ENCODE data around the gene TIA1. TPM values are rescaled to one million over a fixed set of nuclear protein-coding genes. Genes with fewer than 3 reads are reported as not detected.
"Not testable (repeated sequence)": the region's sequence is repeated elsewhere in the genome, so short reads cannot be mapped to it uniquely, and the experiment has no call there.

TIA1 gene
- total RNA-seq, 2 experiments from 2014 or later: 121 to 129 TPM

DNA sequence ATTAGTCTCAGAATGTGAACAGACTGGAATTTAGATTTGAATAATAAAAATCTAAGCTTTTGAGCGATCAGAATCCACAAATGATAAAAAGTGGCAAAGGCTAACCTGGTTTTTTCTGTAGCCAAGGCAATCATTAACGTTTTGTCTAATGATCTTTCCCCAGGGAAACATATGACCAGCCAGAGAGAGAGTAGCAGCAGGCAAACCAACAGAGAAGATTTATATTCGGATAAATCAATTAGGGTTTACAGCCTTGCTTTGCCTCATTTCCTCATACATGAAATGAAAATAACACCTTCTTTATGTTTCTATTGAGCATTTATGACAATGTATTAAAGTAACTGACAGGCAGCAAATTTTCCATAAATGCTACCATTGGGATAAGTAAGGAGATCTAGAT, 14.5 kb downstream of the TIA1 start:
- BruUV-seq (replicated peaks): no TSS peak
- H3K36me3 ChIP-seq (ENCODE audit: insufficient read depth, low read length): peaks cover 90% of the 10 kb centered on the region
- no peak overlapping the region for H3K4me2 ChIP-seq (ENCODE audit: low read length)
- no peak overlapping the region for H2AFZ ChIP-seq (ENCODE audit: low read length)
- no peaks in the 10 kb centered on the region for H3K9me3 ChIP-seq (ENCODE audit: low read length)
- TF ChIP-seq CTCF (conservative IDR thresholded peaks at IDR 0.05; ENCODE audit: low read length): no peak
- TF ChIP-seq EZH2phosphoT487 (IDR thresholded peaks at IDR 0.05; ENCODE audit: borderline replicate concordance, low read depth, low read length): no peak
- H3K79me2 ChIP-seq (ENCODE audit: insufficient read depth, low read depth, low read length): peaks cover 34% of the 10 kb centered on the region
- ChIA-PET POLR2A (no interaction called here), CTCF (ENCODE audit: unreplicated experiment) (no interaction called here)
- intact Hi-C loops (cut with micrococcal nuclease; ENCODE audit: unreplicated experiment): no loop called here
- H3K9me2 ChIP-seq (ENCODE audit: insufficient read depth, low read length): no peaks in the 10 kb centered on the region
- H3K27ac ChIP-seq (ENCODE audit: low read depth, low read length, poor library complexity, severe bottlenecking): no peak overlapping the region
- no peaks in the 10 kb centered on the region for H3K4me1 ChIP-seq (ENCODE audit: insufficient read depth, low read length, poor library complexity, severe bottlenecking)
- no peak for DNase-seq (ENCODE audit: low spot score)
- H4K20me1 ChIP-seq (ENCODE audit: insufficient read depth, low read length): no peaks in the 10 kb centered on the region
- no peak overlapping the region for H3K4me3 ChIP-seq (ENCODE audit: low read depth, low read length, poor library complexity, severe bottlenecking)

DNA sequence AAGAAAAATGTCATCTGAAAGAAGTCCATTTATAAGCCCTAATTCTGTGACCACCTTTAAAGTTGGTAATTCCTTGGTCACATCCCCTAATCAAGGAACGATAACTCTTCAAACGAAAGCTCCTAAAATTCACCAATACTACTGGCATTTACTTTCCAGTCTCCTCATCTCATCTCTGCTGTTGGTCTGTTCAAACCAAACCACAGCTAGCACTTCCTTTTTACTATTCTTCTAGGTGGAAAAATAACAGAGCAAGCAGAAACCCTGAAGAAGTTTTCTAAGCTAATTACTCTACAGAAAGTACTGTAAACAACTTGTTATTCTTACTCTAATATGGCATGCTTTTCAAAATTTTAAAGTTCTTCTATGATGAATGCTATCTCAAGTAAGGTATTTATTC, 21.6 kb downstream of the TIA1 start:
- TF ChIP-seq EZH2phosphoT487 (IDR thresholded peaks at IDR 0.05; ENCODE audit: borderline replicate concordance, low read depth, low read length) (no peak), CTCF (conservative IDR thresholded peaks at IDR 0.05; ENCODE audit: low read length) (no peak)
- Histone ChIP-seq H3K9me3 (ENCODE audit: low read length) (no peaks in the 10 kb centered on the region), H3K79me2 (ENCODE audit: insufficient read depth, low read depth, low read length) (no peaks in the 10 kb centered on the region), H3K4me1 (ENCODE audit: insufficient read depth, low read length, poor library complexity, severe bottlenecking) (no peaks in the 10 kb centered on the region), H3K4me3 (ENCODE audit: low read depth, low read length, poor library complexity, severe bottlenecking) (no peak overlapping the region), H3K4me2 (ENCODE audit: low read length) (no peak overlapping the region), H3K27ac (ENCODE audit: low read depth, low read length, poor library complexity, severe bottlenecking) (no peak overlapping the region), H2AFZ (ENCODE audit: low read length) (no peak overlapping the region), H3K36me3 (ENCODE audit: insufficient read depth, low read length) (peaks cover 99% of the 10 kb centered on the region), H4K20me1 (ENCODE audit: insufficient read depth, low read length) (peaks cover 6% of the 10 kb centered on the region; the same call in 1 of the 2 replicates), H3K9me2 (ENCODE audit: insufficient read depth, low read length) (no peaks in the 10 kb centered on the region)
- ChIA-PET CTCF (ENCODE audit: unreplicated experiment) (no interaction called here), POLR2A (interaction anchor here (0.7 to 1.8 kb wide), 4 partner anchors 10 to 131 kb away, joined by 3 to 5 read pairs (median 4); partner anchors contain the start of gene PCYOX1)
- intact Hi-C loops (cut with micrococcal nuclease; ENCODE audit: unreplicated experiment): no loop called here
- no peak for DNase-seq (ENCODE audit: low spot score)
- BruUV-seq (replicated peaks): no TSS peak

GRCh38 chr2:70223305-70223704, 25.1 kb downstream of the TIA1 start:
- CTCF ChIA-PET (ENCODE audit: unreplicated experiment); H3K4me3 ChIP-seq (ENCODE audit: low read depth, low read length, poor library complexity, severe bottlenecking); H2AFZ ChIP-seq (ENCODE audit: low read length); H4K20me1 ChIP-seq (ENCODE audit: insufficient read depth, low read length); H3K4me2 ChIP-seq (ENCODE audit: low read length); H3K9me2 ChIP-seq (ENCODE audit: insufficient read depth, low read length); BruUV-seq (replicated peaks); H3K4me1 ChIP-seq (ENCODE audit: insufficient read depth, low read length, poor library complexity, severe bottlenecking); H3K27ac ChIP-seq (ENCODE audit: low read depth, low read length, poor library complexity, severe bottlenecking); H3K9me3 ChIP-seq (ENCODE audit: low read length); DNase-seq (ENCODE audit: low spot score); H3K79me2 ChIP-seq (ENCODE audit: insufficient read depth, low read depth, low read length); intact Hi-C loops (cut with micrococcal nuclease; ENCODE audit: unreplicated experiment): not testable (repeated sequence)
- POLR2A ChIA-PET: interaction anchor here (0.6 to 1.2 kb wide), 3 partner anchors 42 to 875 kb away, joined by 3 to 4 read pairs (median 3); no protein-coding TSS in a partner anchor
- H3K36me3 ChIP-seq (ENCODE audit: insufficient read depth, low read length): peaks cover 97% of the 10 kb centered on the region
